OCI-LY7 (cell line): ENCODE data around the gene HSPB7. TPM values are rescaled to one million over a fixed set of nuclear protein-coding genes. Genes with fewer than 3 reads are reported as not detected.

ENCODE experiments used
- BruUV-seq: library from RNA; stranded (reverse); fragments of 400-500 nt; replicated peaks from 2 replicates; lab custom pipeline; 2021; lab: Mats Ljungman, UMichigan
- CTCF ChIA-PET: fragments of 300-600 bp; sonication (Branson Sonifier 250); formaldehyde crosslinking; loops from one replicate; lab custom pipeline; 2022; ENCODE audit warnings: antibody characterized with exemption; ENCODE audit not compliant: unreplicated experiment; lab: Charles Lee
- POLR2A ChIA-PET: fragments of 300-600 bp; sonication (Branson Sonifier 250); formaldehyde crosslinking; loops from one replicate; lab custom pipeline; 2022; ENCODE audit warnings: antibody characterized with exemption; lab: Charles Lee
- DNase-seq: peaks from one replicate; pipeline ENCODE4 v3.0.0-alpha.2; 2015; ENCODE audit warnings: low spot score
- H2AFZ ChIP-seq: fragments of 200-600 bp; sonication (generic), shearing (Covaris generic); 2 replicates; pipeline ENCODE4 v1.6.1; 2014; ENCODE audit warnings: mild to moderate bottlenecking, antibody characterized with exemption, low read length, moderate library complexity
- H3K27ac ChIP-seq: fragments of 200-600 bp; sonication (generic); 2 replicates; pipeline ENCODE4 v1.5.1; 2014; ENCODE audit warnings: mixed run types, low read depth, mild to moderate bottlenecking, moderate library complexity, low read length, inconsistent platforms; ENCODE audit not compliant: poor library complexity, severe bottlenecking
- H3K36me3 ChIP-seq: fragments of 200-600 bp; sonication (generic); 2 replicates; pipeline ENCODE4 v1.6.1; 2014; ENCODE audit warnings: mild to moderate bottlenecking, antibody characterized with exemption, low read length, moderate library complexity, mixed read lengths; ENCODE audit not compliant: insufficient read depth
- H3K4me1 ChIP-seq: fragments of 200-600 bp; sonication (generic); 2 replicates; pipeline ENCODE4 v1.5.1; 2014; ENCODE audit warnings: mild to moderate bottlenecking, low read length; ENCODE audit not compliant: insufficient read depth, poor library complexity, severe bottlenecking
- H3K4me2 ChIP-seq: fragments of 200-600 bp; sonication (generic); 2 replicates; pipeline ENCODE4 v1.6.1; 2014; ENCODE audit warnings: mild to moderate bottlenecking, low read length
- H3K4me3 ChIP-seq: fragments of 200-600 bp; sonication (generic); 2 replicates; pipeline ENCODE4 v1.5.1; 2014; ENCODE audit warnings: mild to moderate bottlenecking, low read depth, low read length; ENCODE audit not compliant: poor library complexity, severe bottlenecking
- H3K79me2 ChIP-seq: fragments of 200-600 bp; sonication (generic); 2 replicates; pipeline ENCODE4 v1.6.1; 2016; ENCODE audit warnings: low read depth, mild to moderate bottlenecking, low read length, moderate library complexity, mixed read lengths; ENCODE audit not compliant: insufficient read depth
- H3K9me2 ChIP-seq: fragments of 200-600 bp; sonication (generic); 2 replicates; pipeline ENCODE4 v1.6.1; 2016; ENCODE audit warnings: mild to moderate bottlenecking, low read length, mixed read lengths; ENCODE audit not compliant: insufficient read depth
- H3K9me3 ChIP-seq: fragments of 200-600 bp; sonication (generic); 2 replicates; pipeline ENCODE4 v1.6.1; 2014; ENCODE audit warnings: mild to moderate bottlenecking, mixed run types, low read length, mixed read lengths
- H4K20me1 ChIP-seq: fragments of 200-600 bp; sonication (generic); 2 replicates; pipeline ENCODE4 v1.6.1; 2014; ENCODE audit warnings: mild to moderate bottlenecking, antibody characterized with exemption, low read length, moderate library complexity, mixed read lengths; ENCODE audit not compliant: insufficient read depth
- EZH2phosphoT487 ChIP-seq: fragments of 200-600 bp; sonication (generic); IDR thresholded peaks from 2 replicates; pipeline ENCODE4 v1.6.1; 2018; ENCODE audit warnings: low read depth, borderline replicate concordance, mild to moderate bottlenecking, mixed run types, antibody characterized with exemption, low read length, moderate library complexity, mixed read lengths
- intact Hi-C: fragments of 100-400 bp; cut with micrococcal nuclease; formaldehyde crosslinking; loops from one replicate; pipeline ENCODE4 v1.10.0; 2022; ENCODE audit not compliant: unreplicated experiment
- total RNA-seq, 2 experiments: library from RNA; depleted of rRNA in 1 of 2; stranded (reverse); fragments of >200 nt in 1 of 2; shearing (Covaris generic) in 1 of 2; gene quantifications; 2 replicates each; pipeline ENCODE4 v1.2.3, GENCODE V29; 2014 to 2022
- TF ChIP-seq, protein P1 (sequence below): fragments of 200-600 bp; sonication (generic); conservative IDR thresholded peaks from 2 replicates; pipeline ENCODE4 v1.5.1; 2014; ENCODE audit warnings: mild to moderate bottlenecking, antibody characterized with exemption, low read length, moderate library complexity, mixed read lengths

The HSPB7 gene
- total RNA-seq, 2 experiments from 2014 or later, result not detected

DNA sequence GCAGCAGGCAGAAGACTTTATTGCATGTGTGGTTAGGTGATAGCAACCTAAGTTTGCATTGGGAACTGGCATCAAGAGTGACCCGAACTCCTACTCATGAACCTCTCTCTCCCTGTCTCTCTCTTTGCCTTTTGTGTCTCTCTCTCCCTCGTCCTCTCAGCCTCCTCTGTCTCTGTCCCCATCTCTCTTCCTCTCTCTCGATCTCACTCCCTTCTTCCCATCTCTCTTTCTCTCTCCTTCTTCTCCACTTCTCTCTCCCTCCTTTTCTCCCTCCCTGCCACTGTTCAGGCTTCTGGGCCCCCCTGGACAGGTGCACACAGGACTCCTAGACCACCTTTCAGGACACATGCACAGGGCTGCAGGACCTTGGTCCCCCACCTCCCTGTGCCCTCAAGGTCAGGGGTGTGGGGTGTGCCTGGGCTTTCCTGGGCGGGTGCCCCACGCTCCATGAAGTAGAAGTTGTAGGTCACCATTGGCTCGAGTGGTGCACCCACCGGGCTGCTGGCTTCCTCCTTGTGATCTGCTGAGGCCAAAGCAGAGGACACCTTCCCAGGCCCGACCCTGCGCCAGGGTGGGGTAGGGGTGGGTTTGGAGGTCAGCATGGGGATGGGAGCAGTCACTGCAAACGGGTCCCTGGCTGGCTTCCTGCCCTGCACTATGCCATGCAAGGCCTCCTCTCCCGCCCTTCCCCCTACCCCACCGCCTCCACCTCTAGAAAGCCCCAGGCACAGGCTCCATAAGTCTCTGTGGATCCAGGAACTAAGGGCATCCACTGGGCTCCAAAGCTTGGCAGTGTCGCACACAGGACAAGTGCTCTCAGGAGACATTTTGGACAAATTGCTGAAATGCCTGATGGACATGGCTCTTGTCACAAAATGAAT lies 28.7 kb downstream of the HSPB7 start:
- Histone ChIP-seq H3K79me2 (no peaks in the 10 kb centered on the region), H2AFZ (no peak overlapping the region), H3K9me3 (no peaks in the 10 kb centered on the region), H4K20me1 (no peaks in the 10 kb centered on the region), H3K4me1 (no peaks in the 10 kb centered on the region), H3K27ac (no peak overlapping the region), H3K9me2 (no peaks in the 10 kb centered on the region), H3K4me2 (no peak overlapping the region), H3K36me3 (no peaks in the 10 kb centered on the region), H3K4me3 (no peak overlapping the region)
- no TSS peak for BruUV-seq
- DNase-seq, result no peak
- ChIA-PET CTCF (no interaction called here), POLR2A (interaction anchor here (0.6 to 1.1 kb wide), 2 partner anchors 13 to 176 kb away, joined by 3 to 6 read pairs; partner anchors contain the start of gene ZBTB17)
- TF ChIP-seq, protein P1, sequence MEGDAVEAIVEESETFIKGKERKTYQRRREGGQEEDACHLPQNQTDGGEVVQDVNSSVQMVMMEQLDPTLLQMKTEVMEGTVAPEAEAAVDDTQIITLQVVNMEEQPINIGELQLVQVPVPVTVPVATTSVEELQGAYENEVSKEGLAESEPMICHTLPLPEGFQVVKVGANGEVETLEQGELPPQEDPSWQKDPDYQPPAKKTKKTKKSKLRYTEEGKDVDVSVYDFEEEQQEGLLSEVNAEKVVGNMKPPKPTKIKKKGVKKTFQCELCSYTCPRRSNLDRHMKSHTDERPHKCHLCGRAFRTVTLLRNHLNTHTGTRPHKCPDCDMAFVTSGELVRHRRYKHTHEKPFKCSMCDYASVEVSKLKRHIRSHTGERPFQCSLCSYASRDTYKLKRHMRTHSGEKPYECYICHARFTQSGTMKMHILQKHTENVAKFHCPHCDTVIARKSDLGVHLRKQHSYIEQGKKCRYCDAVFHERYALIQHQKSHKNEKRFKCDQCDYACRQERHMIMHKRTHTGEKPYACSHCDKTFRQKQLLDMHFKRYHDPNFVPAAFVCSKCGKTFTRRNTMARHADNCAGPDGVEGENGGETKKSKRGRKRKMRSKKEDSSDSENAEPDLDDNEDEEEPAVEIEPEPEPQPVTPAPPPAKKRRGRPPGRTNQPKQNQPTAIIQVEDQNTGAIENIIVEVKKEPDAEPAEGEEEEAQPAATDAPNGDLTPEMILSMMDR, result no peak
- TF ChIP-seq EZH2phosphoT487, result no peak
- intact Hi-C loops, result no loop called here

DNA sequence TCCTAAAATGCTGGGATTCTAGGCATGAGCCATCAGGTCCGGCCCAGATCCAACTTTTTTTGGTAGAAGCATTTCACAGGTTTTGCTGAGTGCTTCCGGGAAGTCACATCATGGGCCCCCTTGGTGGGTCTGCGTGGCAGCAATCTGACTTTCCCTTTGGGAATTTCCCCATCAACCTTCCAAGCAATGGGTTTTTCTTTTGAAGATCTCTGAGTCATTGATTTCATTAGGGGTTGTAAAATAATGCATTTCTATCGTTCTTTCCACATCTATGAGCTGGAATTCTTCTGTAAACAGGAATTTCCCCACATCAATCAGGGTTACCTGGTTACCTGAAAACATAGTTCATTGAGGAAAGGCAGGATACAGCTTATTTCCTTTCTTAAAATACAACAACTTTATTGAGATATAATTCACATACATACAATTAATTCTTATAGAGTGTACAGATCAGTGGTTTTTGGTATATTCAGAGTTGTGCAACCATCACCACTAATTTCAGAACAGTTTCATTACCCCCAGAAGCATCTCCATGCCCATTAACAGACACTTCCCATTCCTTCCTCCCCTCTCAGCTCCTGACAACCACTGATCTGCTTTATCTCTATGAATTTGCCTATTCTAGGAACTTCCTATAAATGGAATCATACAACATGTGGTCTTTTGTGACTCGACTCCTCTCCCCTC lies 32.1 kb downstream of the HSPB7 start:
- no peaks in the 10 kb centered on the region for H4K20me1 ChIP-seq
- DNase-seq, result no peak
- H3K27ac ChIP-seq, result no peak overlapping the region
- no peak for TF ChIP-seq EZH2phosphoT487
- TF ChIP-seq, protein P1, result no peak
- BruUV-seq, result no TSS peak
- H3K4me1 ChIP-seq, result no peaks in the 10 kb centered on the region
- ChIA-PET POLR2A (interaction anchor here (0.6 kb wide), 1 partner anchor 101 kb away, joined by 3 read pairs; no protein-coding TSS in a partner anchor), CTCF (no interaction called here)
- no peaks in the 10 kb centered on the region for H3K9me3 ChIP-seq
- H3K36me3 ChIP-seq, result no peaks in the 10 kb centered on the region
- no peak overlapping the region for H3K4me2 ChIP-seq
- no peak overlapping the region for H2AFZ ChIP-seq
- no peaks in the 10 kb centered on the region for H3K9me2 ChIP-seq
- H3K4me3 ChIP-seq, result no peak overlapping the region
- H3K79me2 ChIP-seq, result no peaks in the 10 kb centered on the region
- intact Hi-C loops, result no loop called here
